GM18505 (cell line): Measurements from ENCODE around the gene MANF.
"Not testable (repeated sequence)": the region's sequence is repeated elsewhere in the genome, so short reads cannot be mapped to it uniquely, and the experiment has no call there.

Experiments
- ATAC-seq: cut with Tn5 transposase; IDR thresholded peaks from one replicate; pipeline ENCODE4 v1.9.1; 2021; ENCODE audit not compliant: unreplicated experiment
- POLR2A ChIP-seq: IDR thresholded peaks from 4 replicates; pipeline ENCODE4 v1.6.1; 2011; ENCODE audit warnings: borderline replicate concordance; ENCODE audit not compliant: insufficient read depth, insufficient read length; ENCODE audit errors: extremely low read depth

The MANF gene

DNA sequence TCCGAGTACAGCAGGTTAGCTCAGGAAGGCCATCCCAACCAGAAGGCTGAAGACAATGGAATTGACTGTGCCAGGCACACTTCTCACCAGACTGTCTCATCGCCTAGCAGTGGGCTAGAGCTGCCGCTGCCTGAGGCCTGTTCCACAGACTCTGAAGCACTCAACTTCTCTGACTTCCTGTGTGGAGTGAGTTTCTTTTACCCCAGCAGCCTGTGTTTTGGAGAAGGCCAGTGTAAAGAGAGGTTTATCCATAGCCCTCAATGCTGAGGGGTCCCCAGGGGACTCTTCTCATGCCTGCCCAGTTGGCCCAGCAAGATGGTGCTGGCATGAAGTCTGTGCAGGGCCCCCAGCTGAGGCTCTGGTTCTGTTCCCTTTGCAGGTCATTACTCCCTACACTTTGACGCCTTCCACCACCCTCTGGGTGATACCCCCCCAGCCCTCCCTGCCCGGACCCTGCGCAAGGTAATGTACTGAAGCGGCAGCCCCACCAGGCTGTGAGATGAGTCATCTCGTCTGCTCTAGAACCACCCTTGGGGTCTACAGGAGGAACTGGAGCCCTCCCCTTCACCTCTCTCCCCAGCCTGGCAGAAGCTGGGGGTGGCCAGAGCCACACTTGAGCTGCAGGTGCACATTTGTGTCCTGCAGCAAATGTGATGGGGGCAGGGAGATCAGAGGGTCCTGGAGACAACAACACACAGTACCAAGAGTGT lies 5.2 kb upstream of the MANF start:
- no peak for ATAC-seq
- TF ChIP-seq POLR2A, result no peak

DNA sequence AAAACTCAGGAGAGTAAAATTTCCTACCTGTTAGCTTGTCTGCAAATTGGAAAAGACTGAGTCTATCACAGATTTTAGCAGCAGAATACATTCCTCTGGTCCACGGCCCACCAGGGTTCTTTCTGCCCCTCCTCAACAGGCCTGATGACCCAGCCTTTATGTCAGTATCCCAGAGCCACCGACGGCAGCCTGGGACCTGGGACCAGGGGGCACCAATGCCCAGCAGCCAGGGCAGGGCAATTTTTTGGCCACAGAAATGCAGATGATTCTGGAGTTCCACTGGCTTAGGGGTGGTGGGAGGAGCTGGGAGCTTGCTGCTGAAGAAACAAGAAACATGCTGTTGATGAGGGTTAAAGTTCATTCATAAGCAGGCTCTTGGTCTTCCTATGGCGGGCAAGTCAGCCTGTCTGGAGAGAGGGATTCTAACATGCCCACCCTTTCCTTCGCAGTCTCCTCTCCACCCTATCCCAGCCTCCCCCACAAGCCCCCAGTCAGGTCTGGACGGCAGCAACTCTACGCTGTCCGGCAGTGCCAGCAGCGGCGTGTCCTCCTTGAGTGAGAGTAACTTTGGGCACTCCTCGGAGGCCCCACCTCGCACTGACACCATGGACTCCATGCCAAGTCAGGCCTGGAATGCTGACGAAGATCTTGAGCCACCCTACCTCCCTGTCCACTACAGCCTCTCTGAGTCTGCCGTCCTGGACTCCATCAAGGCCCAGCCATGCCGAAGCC lies 4.3 kb upstream of the MANF start:
- TF ChIP-seq POLR2A, result no peak
- no peak for ATAC-seq

DNA sequence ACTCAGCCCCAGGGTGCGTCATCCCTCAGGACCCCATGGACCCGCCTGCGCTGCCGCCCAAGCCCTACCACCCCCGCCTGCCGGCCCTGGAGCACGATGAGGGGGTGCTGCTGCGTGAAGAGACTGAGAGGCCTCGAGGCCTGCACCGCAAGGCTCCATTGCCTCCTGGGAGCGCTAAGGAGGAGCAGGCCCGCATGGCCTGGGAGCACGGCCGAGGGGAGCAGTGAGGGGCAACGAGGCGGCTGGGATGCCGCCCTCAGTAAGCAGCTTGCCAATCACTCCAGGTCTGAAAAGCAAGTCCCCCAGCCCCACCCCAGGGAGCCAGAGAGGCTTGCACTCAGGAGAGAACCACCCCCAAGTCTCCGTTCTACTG lies 3.8 kb upstream of the MANF start:
- no peak for TF ChIP-seq POLR2A
- no peak for ATAC-seq

DNA sequence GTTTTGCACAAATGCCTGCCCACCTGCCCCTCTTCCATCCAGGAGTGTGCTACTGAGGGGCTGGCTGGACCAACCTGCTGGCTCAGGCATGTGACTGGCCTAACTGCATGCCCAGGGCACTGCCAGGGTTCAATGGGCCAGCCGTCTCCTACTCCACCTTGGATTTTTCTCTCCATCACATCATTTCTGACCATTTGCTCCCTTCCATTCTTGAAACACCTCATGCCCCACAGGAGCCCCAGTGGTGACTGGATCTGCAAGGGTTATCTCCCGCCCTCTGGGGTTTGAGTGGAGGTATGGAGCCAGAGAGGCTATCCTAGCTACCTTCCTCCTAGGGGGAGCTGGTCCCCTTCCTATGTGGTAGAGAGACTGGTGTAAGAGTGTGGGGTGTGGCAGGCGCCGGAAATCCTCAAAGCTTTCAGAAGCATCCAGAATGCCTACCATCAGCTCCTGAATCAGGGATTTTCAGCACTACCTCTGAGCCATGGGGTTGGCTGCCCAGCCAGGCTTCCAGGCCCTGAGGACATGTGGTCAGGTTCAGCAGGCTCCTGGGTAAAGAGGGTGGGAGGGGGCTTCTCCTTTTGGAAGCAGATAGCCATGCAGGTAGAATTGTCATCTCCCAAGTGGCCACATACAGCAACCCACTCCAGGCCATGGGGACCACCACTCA lies 2.9 kb upstream of the MANF start:
- no peak for TF ChIP-seq POLR2A
- ATAC-seq, result no peak

DNA sequence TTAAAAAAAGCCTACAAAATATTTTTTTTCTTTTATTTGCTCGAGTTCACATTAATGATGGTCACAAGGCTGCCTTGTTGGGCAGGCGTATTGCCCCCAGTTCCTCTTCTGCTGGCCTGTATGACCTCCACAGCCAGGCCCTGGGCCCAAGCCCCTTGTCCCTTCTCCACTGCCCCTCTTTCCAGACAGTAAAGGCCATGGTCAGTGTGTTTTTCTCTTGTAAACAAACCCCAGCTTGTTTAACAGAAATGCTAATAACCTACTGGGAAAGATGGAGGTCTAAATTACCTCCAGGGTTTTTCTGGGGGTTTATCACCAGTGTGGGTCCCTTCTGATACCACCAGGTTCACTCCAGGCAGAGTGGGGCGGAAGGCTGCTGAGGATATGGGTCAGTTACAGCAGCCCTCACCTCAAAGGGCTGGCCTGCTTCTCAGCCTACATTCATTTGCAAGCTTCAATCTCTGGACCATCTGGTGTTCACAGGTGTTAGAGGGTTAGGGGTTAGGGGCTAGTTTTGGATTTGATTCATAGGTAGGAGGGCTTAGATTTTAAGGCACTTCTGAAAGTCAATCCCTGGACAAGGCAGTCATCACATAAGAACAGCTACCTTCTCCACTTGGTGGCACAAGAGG lies 2.0 kb upstream of the MANF start:
- ATAC-seq, result no peak
- TF ChIP-seq POLR2A, result no peak

DNA sequence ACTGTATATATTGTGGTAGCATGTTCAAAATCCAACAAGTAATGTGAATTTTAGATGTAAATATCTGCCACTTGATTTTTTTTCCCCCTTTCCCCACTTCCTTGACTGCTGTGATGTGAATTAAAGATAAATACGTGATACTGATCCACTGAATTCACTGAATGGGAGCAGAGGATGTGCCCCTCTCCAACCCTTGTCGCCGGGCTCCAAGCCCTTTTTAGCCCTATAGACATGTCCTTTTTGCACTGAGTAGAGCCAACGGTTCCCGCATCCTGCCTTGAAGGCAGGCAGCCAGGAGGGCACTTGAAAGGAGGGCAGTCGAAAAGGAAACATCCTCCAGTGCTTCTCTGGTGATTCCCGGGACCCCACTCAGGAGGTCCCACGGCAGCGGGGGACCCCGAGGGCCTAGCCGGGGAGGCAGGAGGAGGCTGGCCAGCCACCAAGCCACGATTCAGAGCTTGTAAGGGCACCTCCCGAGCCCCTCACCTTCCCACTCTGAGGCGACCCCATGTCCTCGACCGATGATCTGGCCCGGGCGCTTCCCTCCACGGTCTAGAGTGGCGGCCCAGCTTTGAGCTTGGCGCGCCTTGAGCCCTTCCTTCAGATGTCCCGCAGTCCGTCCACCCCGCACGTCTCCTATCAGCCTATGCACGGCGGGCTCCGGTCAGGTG lies 901 bp upstream of the MANF start:
- no peak for ATAC-seq
- no peak for TF ChIP-seq POLR2A

DNA sequence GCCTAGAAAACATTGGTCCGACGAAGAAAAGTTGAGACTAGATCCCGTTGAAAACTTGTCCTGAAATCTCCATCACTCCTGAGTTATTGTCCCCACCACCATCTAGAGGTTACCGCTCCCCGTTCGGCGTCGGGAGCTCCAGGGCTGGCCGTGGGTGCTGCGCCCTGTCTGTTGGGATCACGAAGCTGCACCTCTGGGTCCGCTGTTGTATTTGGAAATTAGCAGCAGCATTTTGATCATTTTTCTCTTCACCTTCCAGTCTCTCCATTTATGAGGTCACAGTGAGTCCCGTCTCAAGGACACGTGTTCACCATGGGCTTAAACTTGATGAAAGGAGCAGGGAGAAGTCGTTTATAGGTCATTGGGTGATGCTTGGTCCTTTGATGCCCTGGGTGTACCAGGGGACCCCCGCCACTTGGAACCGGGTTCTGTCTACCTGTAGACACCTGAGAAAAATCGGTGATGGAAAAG lies 565 bp downstream of the MANF start:
- no peak for TF ChIP-seq POLR2A
- ATAC-seq, result no peak

DNA sequence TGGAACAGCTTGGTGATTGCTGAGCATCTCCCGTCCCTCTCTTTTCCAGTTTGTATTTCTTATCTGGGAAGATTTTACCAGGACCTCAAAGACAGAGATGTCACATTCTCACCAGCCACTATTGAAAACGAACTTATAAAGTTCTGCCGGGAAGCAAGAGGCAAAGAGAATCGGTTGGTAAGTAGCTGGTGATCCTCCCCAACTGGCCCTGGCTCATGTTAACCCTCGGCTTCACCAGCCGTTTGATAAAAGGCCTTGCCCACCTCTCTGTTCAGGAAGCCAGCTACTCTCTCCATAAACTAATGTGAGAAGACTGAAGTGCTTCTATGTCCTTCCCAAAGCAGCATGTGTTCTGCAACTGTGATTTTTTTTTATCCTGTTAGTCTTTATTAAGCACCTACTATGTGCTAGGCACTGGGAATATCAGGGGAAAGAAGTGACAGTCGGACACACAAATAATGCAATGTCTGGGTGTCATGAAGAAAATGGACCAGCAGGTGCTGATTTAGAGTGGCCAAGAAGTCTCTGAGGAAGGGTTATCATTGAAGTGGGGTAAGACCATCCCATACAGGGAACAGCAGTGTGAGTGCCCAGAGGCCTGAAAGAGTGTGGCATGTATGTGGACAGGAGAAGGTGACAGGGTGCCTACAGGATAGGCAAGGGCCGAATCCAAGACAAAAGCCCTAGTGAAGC lies 1.2 kb downstream of the MANF start:
- ATAC-seq, result no peak
- no peak for TF ChIP-seq POLR2A

DNA sequence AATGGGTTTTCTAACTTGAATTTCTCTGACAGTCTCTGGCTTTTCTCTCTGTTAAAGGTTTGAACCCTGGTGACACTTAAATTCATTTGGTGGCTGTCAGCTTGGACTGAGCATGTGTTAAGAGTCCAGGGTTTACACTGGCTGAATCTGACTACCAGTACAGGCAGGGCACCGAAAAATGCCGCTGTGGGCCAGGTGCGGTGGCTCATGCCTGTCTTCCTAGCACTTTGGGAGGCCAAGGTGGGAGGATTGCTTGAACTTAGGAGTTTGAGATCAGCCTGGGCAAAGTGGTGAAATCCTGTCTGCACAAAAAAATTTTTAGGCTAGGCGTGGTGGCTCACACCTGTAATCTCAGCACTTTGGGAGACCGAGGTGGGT lies 1.8 kb downstream of the MANF start:
- no peak for TF ChIP-seq POLR2A
- no peak for ATAC-seq

DNA sequence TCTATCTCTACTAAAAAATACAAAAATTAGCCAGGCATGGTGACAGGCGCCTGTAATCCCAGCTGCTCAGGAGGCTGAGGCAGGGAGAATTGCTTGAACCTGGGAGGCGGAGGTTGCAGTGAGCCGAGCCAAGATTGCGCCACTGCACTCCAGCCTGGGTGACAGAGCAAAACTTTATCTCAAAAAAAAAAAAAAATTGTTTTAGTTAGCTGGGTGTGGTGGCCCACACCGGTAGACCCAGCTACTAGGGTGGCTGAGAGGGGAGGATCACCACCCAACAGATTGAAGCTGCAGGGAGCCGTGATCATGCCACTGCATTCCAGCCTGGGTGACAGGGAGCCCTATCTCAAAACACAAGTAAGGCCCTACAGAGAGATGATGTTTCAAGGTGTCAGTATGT lies 2.2 kb downstream of the MANF start:
- ATAC-seq, result not testable (repeated sequence)

DNA sequence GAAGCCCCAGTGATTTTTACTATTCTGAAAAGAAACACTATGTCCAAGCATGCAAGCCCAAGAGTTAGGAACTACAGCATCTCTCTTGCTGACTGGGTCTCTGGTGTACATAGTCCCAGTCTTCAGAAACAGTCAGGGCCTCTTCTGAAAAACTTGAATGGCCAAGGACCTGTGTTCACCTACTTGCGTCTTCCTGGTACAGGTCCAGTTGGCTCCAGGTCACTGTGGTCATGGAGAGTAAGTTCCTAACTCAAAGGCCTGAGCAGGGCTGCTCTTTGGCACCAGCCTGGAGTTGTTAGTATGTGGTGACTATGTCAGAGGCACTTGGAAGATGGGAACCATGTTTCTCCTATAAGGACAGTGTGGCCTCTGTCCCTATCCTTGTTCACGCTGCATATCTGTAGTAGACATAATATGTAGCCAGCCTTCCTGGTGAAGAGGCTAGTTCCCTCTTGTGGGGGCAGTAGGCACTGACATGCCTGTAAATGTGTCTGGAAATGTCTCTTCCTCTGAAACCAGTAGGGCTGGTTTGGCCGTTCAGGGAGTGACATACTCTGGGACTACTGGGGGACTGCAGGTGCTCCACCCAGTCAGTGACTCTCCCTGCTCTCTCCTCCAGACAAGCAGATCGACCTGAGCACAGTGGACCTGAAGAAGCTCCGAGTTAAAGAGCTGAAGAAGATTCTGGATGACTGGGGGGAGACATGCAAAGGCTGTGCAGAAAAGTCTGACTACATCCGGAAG lies 3.4 kb downstream of the MANF start:
- TF ChIP-seq POLR2A, result no peak
- ATAC-seq, result no peak
